Measurements from ENCODE around the gene GPAM.
A peak's percentile ranks its signal among the peaks of the same experiment; 100 is the strongest.
"Not testable (repeated sequence)": the region's sequence is repeated elsewhere in the genome, so short reads cannot be mapped to it uniquely, and the experiment has no call there.

GPAM gene

GRCh38 chr10:112136486-112137153 is 46.9 kb downstream of the GPAM start:
- no peak for DNase-seq (ENCODE audit: extremely low read depth in 1 of 2, low read depth in 1 of 2)

- no peak for DNase-seq (ENCODE audit: extremely low read depth in 1 of 2, low read depth in 1 of 2)
Observed at GRCh38 chr10:112135604-112136003, 48.0 kb downstream of the GPAM start.

- DNase-seq (ENCODE audit: extremely low read depth in 1 of 2, low read depth in 1 of 2): no peak
Observed at GRCh38 chr10:112132435-112132834, 51.1 kb downstream of the GPAM start.

- DNase-seq (ENCODE audit: extremely low read depth in 1 of 2, low read depth in 1 of 2): no peak
Observed at GRCh38 chr10:112131996-112132395, 51.6 kb downstream of the GPAM start.

GRCh38 chr10:112131346-112131745 is 52.2 kb downstream of the GPAM start:
- no peak for DNase-seq (ENCODE audit: extremely low read depth in 1 of 2, low read depth in 1 of 2)

GRCh38 chr10:112126901-112127300 is 56.7 kb downstream of the GPAM start:
- DNase-seq (ENCODE audit: extremely low read depth in 1 of 2, low read depth in 1 of 2): no peak

GRCh38 chr10:112126172-112126571 is 57.4 kb downstream of the GPAM start:
- DNase-seq (ENCODE audit: extremely low read depth in 1 of 2, low read depth in 1 of 2): no peak

- DNase-seq (ENCODE audit: extremely low read depth in 1 of 2, low read depth in 1 of 2): no peak
Observed at GRCh38 chr10:112124866-112125265, 58.7 kb downstream of the GPAM start.

- DNase-seq (ENCODE audit: extremely low read depth in 1 of 2, low read depth in 1 of 2): no peak
Observed at GRCh38 chr10:112122827-112123226, 60.7 kb downstream of the GPAM start.

- no peak for DNase-seq (ENCODE audit: extremely low read depth in 1 of 2, low read depth in 1 of 2)
Observed at GRCh38 chr10:112120491-112120890, 63.1 kb downstream of the GPAM start.

- DNase-seq (ENCODE audit: extremely low read depth in 1 of 2, low read depth in 1 of 2): peak in 1 of 2 donors; percentile 10
Observed at GRCh38 chr10:112115781-112116385, 67.7 kb downstream of the GPAM start.

- DNase-seq (ENCODE audit: extremely low read depth in 1 of 2, low read depth in 1 of 2): not testable (repeated sequence)
Observed at GRCh38 chr10:112109779-112110178, 73.8 kb downstream of the GPAM start.
